Activated T-helper 1 cell treated with anti-CD3 and anti-CD28 coated beads, Interleukin-2, amount 50 U/mL, for 16 hours (primary cell): Measurements from ENCODE around the gene NUCB2.

Source experiments
- DNase-seq, 2 donors: peaks; one replicate each; pipeline ENCODE4 v3.0.0-alpha.2; 2020; ENCODE audit warnings: low read depth in 1 of 2, low spot score in 1 of 2

NUCB2 gene

DNA sequence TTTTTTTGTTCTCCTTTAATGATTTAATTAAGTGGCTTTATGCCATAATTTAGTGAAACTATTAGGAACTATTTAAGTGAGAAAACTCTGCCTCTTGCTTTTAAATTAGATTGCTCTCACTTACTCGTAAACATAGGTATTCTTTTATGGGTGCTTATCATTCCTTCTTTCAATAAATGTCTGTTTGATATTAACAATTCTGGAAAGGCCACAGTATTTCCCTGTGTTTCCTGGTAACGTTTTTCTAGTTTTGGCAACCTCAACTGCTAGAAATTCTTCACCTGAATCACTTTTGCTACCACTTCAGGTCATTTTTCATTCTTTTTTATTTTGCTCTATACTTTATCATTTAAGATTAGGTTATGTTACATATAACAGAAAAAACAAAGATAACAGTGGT, 55.1 kb downstream of the NUCB2 start:
- DNase-seq, result no peak

DNA sequence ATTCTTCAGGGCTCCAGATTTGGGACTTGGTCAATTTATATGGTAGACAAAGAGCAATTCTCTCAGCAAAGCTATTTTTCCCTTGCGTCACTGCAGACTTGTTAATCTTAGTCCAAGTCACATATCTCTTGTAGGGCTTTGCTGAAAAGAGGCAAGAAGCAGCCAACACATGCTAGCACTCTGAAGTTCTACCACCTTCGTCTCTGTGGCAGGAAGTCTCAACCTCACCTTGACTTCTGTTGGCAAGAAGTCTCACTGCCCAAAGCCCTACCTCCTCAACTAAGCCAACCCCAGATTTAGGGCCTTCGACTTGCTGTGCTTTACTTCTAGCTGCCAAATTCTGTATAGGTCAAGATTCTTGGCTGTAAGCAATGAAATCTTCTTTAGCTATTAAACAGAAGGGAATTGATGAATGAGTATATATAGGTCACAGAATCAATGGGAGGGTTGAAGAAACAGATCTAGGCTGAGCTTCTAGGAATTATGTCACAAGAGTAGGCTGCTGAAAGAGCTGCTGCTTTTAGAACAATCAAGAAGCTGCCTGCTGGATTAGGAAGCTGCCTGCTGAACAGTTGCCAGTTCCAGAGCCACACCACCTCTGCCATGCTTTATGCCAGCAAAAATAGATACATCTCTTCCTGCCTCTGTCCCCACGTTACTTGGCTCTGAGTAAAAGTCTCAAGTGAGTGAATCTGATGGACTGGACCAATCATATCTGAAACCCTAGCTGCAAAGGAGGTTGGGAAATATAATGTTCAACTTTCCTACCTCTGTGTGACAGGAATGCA, 57.5 kb downstream of the NUCB2 start:
- no peak for DNase-seq

DNA sequence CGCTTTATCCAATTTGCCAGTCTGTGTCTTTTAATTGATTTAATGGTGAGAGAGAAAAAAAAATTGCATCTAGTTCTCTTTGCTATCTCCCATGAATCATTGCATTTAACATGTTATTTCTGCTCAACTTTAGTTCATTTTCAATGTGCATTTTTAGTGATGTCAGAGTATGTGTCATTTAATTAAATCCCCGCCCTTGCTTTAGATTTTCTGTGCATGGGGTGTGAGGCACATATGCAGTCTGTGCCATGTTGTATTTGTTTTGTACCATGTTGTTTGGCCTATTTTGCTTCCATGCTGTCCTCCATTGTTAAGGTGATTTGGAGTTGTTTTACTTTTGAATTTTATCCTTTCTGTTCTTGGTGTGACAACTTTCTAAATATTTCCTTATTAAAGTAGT, 66.7 kb downstream of the NUCB2 start:
- no peak for DNase-seq

DNA sequence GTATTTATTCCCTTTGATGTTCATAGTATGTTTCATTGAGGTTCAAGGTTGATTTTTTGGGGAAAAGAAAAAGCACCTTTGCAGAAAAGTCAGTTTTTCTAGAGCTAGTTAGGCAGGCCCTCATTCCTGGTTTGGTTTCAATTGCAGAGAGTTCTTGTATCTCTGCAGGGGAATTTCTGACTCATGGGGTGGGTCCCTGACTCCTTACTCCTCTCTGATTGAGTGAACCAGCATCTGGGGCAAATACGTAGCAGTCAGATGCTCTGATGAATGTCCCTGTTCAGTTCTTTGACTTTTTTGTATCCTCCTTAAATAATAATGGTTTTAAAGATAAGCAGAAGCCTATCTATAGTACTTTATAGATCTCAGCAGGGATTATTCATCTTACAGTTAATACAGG, 67.4 kb downstream of the NUCB2 start:
- no peak for DNase-seq

DNA sequence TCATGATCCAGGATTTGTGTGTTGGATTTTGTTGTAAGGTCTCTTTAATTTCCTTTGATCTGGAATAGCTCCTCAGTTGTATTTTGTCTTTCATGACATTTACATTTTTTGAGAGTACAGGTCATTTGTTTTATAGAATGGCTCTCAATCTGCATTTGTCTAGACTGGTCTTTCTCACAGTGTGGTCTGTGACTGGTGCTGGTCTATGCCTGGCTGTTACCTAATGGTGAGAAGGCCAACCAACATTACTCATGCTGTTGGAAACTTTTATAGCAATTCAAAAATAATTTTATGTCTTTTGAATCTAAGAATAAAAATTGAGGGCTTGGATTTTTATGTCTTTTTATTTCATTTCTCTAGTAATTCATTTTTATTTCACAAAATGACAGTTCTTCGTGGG, 71.1 kb downstream of the NUCB2 start:
- no peak for DNase-seq

DNA sequence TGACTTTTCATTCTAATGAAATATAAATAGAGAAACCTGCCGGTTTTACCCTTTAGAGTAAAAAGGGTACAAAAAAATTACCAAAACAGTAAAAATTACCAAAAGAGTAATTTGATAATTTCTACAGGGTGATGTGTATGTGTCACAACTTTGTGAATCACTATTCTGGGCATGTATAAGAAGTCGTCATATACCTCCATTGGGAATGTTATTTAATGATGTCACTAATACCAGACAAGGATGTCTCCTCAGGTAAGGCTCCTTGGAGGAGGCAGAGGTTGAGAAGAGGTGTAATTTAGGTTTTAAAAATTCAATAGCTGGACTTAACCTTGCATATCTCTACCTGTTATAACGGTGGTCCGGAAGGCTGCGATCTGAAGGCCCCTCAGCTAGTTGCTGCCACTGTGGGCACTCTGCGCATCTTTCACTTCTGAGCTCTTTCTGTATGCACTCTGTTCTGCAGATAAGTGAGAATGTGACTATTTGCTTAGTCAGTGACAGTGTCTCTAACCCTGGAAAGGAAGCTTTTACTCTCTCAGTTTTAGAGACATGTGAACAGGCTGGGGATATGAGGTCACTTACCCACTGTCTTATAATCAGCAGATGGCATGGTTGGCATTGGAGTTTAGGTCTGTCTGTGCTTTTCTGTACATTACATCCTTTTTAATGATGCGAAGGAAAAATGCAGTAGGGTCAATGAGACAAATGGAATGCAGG, 74.1 kb downstream of the NUCB2 start:
- DNase-seq, result no peak

DNA sequence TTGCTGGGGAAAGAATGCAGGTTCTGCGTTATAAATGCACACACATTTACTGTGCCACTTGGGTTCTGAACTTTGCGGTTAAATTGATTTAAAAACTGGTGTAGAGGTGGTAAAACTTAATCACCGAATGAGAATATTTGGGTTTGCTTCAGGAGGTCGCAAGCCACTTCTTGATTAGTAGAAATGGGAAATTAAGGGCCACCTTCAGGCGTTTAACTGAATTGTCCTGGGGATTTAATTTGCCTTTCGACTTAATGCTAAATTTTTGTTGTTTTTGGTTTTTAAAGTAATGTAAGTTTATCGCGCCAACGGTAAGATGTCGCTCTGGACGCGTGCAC, 74.6 kb downstream of the NUCB2 start:
- DNase-seq, result no peak

DNA sequence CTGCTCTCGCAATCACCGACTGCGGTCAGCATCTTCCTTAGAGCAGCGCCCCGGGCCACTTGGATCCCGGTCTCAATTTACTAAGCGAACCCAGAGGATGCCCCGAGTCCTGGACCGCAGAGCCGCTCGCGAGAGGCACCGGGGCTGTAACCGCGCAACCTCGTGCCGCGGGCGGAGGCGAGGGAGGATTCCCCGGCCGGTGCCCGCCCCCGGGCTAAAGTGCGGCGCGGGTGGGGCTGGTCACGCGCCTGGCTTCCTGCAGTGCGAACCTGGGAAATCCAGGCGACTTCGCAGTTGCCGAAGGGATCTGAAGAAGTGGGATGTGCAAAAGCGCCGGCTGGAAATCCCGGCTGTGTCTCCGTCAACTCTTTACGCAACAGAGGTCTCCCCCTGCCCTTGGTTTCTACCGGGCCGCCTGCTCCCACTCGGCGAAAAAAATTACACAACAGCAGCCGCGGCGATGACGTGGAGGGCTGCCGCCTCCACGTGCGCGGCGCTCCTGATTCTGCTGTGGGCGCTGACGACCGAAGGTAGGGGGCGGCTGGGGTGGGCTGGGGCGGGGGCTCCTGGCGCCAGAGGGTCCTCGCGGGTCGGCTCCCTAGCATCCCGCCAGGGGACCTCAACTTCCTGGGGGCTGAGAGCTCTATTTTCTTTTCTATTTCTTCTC, 75.1 kb downstream of the NUCB2 start, which contains the start of gene NCR3LG1:
TSS of gene NCR3LG1 (plus strand) at position 291 of the 667 bp plus-strand sequence. CDS start at position 461, 170 bp downstream.
- peak; percentile 15 to 44 for DNase-seq

DNA sequence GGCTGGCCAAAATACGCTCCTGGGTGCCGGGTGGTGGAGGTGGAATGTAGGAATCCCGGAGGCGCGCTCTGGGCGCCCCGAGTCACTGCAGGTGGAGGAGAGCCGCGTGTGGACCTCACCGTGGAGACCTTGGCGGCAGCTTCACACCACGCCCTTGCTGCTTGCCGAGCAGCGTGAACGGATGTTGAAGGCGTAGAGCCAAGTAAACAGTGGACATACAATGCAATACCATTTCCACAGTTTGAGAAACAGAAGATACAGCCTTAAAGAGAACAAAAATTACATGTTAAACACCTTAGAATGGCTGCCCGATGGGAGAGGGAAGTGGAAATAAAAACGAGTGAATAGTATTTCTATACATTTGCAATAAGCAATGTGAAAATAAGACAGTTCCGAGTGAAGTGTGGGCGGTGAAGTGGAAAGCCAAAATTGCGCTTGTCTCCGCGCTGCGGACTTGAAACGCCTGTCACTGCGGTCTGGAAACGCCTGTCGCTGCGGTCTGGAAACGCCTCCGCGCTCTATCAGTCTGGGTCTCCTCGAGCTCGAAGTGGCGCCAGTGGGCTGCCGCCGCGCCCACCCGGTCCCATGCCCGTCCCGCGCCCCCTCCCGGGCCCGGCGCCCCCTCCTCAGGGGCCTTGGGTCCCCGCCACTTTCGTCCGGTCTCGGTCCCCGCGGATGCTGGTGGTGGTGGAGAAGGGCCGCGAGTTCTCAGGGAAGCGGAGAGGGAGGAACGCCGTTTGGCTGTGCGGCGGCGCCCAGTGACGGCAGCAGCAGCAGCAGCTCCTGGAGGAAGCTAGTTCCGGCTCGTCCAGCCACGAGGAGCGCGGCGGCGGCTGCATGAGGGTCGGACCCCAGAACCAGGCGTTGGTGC, 76.6 kb downstream of the NUCB2 start:
- DNase-seq, result peak in 1 of 2 donors; percentile 20

DNA sequence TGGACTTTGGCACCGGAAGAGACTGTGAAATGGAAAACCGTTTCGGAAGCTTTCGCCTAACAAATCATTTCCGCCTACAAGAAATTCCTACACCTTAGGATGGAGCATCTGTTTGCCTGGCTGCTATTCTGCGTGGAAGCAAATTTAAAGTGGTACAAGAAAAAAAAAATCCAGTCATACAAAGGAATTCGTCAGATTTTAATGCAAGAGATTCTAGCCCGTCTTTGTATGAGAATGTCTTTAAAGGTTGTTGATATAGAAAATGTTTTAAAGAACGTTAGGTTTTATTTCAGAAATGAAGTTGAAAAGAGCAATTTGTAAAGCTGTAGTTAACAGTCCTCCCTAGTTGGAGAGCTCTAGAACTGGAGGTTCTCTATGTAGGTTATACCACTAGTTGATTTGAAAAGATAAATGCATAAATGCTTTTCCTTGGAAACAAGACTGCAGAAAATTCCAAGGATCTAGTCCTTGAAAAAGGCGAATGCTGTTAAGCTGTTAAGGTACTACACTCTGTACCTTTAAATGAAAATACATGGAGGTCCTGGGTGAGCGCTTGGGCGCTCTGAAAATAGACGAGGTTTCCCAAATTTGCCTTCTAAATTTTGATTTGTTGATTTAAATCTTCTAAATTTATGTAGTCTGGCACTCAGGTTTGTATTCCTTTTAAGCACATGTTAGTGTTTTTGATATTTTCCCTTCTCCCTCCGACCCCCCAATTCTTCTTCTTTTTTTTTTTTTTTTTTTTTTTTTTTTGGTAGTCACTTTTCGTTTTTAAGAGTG, 77.5 kb downstream of the NUCB2 start:
- no peak for DNase-seq

DNA sequence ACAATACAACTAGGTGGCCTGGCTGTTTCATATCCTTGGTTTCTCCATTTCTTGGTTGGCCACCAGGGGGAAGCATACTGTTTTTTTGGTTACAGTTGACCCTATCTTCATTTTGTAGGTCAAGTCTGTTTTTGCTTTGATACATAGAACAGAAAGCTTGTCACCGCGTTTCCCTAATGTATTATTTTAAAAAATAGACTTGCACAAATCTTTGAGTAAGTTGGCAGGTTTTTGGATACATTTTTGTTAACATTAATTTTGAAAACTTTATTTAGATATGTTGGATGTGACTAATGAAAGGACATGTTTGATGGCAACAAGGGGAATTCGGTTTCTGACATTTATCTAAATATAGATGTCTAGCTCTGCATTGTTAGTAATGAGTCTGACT, 78.1 kb downstream of the NUCB2 start:
- DNase-seq, result peak in 1 of 2 donors; percentile 34

DNA sequence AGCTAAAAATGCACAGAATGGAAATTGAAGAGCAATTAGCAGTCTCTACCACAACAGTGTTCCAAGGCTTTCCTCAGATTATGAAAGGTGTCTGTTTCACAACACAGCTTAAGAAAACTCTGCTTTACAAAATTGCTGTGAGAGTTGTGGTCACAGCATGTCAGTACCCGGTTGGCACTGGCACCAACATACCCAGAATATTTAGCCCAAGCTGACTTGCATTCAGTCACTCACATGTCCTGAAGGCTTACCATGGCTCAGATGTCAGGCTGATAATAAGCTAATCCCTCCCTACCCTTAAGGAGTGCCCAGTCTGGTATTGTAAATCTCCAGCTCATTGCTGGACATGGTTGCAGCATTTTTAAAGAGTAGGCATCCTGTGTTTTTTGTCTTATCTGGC, 90.0 kb downstream of the NUCB2 start:
- DNase-seq, result no peak

DNA sequence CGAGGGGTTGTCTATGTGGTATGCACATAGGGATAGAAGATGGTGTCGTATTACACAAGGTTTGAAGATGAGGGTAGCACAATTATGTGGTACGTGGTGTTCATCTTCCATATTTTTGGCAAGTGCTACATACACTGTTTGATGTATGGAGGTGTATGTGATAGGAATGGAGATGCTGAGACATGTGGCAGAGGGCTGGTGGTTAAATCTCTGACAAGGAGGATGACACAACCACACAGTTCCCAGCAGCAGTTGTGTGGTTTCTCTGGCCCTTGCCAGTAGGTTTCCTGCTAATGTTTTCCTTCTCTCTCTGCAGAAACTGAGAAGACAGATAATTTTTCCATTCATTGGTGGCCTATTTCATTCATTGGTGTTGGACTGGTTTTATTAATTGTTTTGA, 92.0 kb downstream of the NUCB2 start:
- DNase-seq, result no peak

DNA sequence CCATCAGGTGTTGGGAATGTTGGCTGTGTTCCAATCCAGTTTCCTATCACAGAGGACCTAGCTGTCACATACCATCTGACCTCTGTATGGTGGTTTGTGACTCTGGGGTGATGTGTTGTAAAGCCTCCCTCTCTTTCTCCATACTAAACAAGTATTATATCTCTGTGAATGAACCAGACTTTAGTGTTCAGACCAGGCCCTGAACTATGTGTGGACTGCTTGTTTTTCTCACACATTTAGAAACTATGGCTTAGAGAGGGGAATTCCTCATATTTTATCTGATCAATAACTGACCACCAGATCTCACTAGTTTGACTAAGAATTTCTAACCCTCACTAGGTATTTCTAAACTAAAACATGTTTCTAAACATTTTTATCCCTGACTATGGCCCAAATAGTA, 92.6 kb downstream of the NUCB2 start:
- no peak for DNase-seq

DNA sequence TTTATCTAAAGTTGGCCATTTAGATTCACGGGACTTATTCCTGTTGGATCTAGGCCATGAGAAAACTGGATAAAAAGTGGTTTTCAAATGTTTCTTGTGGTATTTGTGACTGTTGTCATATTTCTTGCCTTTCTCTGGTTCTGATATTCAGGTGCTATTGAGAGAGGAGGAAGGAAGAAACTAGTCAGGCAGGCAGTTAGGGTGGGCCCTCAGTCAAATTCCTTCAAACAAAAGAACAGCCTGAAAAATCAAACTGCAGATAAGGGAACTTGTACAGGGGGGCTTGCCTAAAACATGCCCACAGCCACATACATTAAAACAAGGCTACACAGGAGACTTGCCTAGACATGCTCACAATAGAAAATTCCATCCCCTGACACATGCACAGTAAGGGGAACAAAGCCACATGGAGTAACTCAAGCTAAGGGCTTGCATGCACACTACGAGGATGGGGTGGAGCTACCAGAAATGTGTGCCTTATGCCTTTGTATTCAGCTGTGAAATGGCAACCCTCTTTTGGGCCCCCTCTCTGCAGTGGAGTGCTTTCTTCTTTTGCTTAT, 93.2 kb downstream of the NUCB2 start:
- no peak for DNase-seq

DNA sequence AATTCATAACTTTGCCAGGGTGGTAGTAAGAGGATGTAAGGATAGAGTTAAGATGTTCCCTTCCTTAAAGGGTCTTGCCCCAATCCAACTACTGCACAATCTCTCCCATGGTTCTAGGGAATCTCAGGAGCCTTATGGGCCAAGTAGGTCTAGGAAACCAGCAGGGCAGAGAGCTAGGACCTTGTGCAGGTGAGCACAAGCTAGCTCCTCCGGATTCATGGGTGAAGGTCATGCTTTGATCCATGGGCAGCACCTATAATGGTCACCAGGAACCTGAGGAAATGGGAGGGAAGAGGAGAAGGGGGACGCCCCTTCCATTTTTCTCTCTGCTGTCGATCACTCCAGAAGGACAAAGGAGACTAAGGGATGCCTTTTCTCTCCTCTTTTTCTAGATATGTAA, 95.1 kb downstream of the NUCB2 start:
- DNase-seq, result no peak

DNA sequence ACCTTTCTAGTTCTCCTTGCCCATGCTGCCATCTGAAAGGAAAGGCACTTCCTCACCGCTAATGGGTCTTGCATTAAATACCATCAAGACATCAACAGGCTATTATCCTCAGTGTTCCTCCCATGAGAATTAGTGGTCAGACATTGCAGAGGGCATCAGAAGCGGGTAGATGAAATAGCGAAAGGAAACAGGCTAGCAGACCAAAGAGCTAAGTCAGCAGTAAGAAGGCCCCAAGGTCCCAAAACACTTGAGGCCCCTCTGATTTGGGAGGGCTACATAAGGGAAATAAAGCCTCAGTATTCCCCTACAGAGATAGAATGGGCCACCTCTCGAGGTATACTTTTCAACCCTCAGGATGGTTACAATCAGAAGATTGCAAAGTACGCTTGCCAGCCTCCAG, 99.0 kb downstream of the NUCB2 start:
- no peak for DNase-seq

DNA sequence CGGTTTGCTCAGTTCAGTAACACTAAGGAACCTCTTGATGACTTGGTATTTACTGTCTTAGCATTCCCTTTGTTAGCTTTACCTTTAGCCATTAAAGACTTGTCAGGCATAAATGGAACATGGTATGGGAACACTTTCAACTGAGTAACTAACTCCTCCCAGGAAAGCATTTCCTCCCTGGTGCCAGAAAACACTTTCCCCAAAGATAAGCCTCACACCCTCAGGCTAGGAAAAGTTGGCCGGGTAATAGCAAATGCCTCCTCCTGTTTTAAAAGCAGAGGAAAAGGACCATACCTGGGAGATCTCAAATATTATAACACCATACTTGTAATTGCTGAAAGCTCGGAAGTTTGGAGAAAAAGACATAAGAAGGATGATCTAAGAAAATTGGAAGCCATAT, 100.0 kb downstream of the NUCB2 start:
- DNase-seq, result no peak

DNA sequence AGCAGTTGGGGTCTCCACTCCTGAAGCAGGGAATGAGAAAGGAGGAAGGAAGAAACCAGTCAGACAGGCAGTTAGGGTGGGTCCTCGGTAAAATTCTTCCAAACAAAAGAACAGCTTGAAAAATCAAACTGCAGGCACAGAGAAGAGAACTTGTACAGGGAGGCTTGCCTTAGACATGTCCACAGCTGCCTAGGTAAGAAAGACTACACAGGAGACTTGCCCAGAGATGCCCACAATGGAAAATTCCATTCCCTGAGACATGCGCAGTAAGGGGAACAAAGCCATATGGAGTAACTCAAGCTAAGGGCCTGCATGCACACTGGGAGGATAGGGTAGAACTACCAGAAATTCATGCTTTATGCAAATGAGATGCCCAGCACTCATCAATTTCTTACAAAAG, 102.1 kb downstream of the NUCB2 start:
- DNase-seq, result no peak
